GM18858 (cell line): ENCODE data around the gene RFNG.

Source experiments
- ATAC-seq: cut with Tn5 transposase; IDR thresholded peaks from one replicate; pipeline ENCODE4 v1.9.1; 2021; ENCODE audit not compliant: unreplicated experiment

The RFNG gene

DNA sequence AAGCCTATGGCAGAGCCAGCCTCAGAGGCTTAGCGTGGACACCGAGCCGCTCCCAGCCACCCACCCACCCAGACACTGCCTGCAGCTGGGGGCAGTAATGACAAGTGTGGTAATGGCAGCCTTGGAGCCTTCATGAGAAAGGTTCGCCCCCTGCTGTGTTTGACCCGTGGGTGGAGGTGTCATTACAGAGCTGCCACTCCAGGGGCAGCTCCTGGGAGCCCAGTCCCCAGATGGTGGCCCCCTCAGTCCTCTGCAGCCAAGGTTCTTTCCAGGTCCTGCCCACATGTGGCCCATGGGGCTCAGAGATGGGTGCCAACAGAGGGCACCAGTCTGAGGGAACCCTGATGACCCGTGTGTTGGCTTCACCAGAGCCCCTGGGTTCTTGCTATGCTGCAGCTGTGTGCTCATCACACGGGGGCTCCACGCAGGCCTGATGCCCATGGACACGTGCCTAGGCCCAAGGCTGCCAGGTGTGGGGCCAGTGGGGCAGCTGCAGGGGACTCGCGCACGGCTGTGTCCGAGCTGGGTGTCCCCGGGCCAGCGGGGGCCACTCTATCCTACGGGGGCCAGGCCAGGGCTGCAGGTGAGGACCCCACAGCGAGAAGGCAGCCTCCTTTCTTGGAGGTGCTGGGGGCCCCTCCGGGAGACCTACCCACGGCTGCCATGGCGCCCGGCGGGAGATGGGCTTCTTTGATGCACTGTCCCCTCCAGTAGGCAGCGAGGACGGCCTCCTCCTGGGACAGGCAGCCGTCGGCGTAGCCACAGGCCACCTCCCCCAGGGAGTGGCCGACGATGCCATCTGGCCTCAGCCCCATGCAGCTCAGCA, 38.3 kb upstream of the RFNG start:
- ATAC-seq, result no peak

GRCh38 chr17:82088838-82089722, 37.5 kb upstream of the RFNG start:
- ATAC-seq, result no peak

GRCh38 chr17:82087961-82088837, 36.6 kb upstream of the RFNG start:
- no peak for ATAC-seq

DNA sequence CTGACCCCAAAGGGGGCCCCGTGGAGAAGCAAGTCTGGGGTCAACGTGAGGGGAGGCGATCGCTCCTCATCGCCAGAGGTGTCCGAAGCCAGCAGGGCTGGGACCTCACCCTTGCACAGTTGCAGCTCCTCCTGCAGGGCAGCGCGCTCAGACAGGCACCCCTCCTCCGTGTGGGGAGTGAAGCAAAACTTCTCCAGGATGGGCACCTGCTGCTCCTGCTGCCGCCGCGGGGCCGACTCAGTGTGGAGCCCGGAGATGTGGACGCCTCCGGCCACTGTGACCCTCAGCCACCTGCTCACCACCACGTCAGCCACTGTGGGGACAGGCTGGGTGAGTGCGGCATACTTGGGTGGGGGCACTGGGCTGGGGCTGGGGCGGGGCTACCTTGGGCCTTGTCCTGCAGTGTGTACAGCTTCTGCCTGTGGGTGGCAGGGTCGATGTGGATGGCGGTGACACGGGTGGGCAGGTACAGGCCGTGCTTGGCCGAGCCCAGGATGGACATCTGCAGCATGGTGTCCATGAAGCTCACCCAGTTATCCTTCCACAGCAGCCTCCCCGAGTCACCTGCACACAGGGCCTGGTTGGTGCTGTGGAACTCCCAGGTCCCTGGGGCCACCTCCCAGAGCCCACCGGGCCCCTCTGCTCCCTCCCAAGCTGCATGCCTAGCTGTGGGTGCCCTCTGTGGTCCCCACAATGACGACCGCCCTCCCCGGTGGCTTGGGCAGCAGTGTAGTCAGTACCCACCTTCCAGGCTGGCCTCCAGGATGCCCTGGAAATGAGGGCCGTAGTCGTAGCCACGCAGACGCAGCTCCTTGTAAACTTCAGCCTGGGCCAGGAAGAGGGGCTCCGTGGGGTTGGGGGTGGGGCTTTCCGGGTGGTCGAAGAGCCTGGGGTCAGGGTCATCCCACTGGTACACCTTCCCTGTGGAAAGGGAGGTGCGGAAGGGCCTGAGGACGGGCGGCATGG, 35.6 kb upstream of the RFNG start:
- no peak for ATAC-seq

DNA sequence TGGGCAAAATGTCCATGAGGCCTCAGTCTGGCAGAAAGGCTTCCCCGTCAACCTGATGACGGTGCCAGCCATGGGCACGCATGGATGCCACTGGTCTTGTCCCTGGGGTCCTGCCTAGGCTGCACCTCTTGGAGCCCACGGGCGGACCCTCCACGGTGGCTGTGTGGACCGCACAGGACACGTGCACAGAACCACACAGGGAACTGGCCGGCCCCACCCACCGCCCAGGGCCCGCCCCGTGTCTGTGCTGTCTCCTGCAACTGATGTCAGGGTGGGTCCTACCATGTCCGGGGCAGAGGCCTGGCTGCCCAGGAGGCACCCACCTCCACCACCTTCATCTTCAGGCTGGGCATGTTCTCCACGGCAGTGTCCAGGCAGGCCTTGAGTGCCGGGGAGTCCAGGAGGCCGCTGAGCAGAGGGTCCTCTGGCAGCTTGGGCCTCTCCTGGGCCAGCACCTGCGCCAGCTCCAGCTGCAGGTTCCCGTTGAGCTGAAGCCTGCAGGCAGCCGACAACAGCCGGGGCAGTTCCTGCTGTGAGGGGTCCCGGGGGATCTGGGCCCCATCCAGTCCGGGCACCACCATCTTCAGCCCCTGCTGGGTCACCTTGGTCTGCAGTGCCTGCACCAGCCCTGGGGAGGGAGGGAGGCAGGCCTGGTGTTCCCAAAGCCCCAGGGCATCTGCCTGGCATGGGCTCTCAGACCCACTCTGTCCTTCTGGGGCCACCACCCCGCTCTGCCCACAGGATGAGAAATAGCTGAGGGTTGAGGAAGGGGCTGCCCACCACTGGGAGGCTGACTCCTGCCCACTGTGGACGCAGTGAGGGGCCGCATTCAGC, 34.5 kb upstream of the RFNG start:
- ATAC-seq, result no peak

GRCh38 chr17:82085031-82085861, 33.6 kb upstream of the RFNG start:
- no peak for ATAC-seq

- ATAC-seq, result no peak
These were observed 32.9 kb upstream of the RFNG start for GRCh38 chr17:82084373-82085030.

GRCh38 chr17:82083533-82084359, 32.1 kb upstream of the RFNG start:
- no peak for ATAC-seq

- ATAC-seq, result no peak
These were observed 31.4 kb upstream of the RFNG start for GRCh38 chr17:82083009-82083408.

- ATAC-seq, result no peak
These were observed 30.8 kb upstream of the RFNG start for GRCh38 chr17:82082456-82082855.

DNA sequence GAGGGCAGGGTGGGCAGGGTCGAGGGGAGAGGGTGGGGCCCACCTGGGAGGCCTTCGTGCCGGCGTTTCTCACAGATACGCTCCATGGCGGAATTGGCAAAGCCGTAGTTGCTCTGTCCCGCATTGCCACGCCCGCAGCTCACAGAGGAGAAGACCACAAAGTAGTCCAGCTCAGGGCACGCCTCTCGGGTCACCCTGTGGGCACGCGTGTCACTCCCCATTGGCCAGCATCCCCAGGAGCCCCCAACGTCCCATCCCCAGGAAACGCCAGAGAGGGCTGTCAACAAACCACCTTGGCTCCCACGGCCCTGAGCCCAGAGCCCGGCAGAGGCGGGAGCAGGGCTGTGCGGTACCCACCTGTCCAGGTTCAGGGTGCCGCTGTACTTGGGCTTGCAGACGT, 30.4 kb upstream of the RFNG start:
- no peak for ATAC-seq

DNA sequence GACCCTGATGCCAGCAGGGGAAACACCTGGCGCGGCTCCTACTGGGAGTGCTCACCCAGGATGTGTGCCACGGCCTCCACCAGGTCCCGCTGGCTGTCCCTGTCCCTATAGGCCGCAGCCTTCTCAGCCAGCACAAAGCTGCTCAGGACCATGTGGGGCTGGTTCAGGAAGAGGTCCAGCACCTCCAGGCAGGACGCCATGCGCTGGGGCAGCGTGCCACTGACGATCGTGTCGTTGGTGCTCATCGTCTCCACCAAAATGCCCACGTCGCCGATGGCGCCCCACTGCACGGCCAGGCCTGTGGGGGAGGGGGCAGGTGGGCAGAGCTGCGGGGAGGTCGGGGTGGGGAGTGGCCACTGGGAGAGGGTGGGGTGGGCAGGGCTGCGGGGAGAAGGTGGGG, 29.9 kb upstream of the RFNG start:
- no peak for ATAC-seq

DNA sequence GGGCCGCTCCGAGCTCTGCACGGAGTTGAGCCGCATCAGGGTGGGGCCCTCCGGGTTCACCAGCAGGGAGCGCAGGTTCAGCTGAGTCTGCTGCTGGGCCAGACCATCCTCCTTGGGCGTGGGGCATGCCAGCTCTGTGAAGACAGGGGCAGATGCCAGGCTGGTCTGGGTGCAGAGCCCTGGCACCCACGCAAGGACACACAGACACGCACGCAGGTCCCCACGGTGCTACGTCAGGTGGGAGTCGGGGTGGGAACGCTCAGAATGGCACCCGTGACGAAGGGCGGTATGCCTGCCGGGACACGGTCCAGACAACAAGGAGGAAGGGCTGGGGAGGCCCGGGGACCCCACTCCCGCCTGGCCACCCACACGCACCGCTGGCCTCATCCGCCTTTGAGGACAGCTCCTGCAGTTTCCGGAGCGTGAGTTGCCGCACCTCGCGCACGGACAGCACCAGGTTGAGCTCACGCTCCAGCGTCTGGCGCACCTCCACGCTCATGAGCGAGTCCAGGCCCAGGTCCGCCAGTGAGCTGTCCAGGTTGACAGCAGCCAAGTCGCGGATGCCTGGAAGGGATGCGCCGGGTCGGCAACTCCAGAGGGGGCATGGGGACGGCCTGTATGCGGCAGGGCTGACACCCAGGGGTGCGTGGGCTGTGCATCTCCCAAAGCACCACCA, 29.3 kb upstream of the RFNG start:
- ATAC-seq, result no peak

DNA sequence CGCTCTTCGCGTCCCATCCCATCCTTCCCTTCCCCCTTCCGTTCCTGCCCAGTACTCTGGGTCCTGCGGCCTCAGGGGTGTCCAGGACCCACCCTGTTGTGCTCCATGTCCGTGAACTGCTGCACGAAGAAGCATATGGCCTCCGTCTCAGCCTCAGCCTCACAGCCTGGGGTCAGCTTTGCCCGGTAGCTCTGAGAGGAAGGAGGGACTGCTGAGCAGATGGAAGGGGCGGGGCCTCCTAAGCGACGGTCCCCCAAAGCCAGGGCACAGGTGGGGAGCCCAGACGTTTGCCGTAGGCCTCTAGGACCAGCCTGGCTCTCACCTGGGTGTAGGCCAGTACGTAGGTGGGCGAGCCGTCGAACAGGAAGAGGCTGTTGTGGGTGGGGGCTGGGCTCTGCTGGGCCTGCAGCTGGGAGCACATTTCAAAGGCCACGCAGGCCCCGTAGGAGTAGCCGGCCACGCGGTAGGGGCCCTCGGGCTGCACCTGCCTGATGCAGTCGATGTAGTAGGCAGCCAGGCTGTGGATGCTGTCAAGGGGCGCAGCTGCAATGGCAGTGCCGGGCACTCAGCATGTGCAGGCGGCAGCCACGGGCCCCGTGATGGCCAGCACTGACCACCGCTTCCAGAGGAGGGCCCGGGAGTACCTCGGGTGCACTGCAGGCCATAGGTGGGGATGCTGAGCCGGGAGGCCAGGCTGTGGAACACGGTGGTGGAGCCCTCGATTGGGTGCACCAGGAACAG, 28.6 kb upstream of the RFNG start:
- ATAC-seq, result no peak

DNA sequence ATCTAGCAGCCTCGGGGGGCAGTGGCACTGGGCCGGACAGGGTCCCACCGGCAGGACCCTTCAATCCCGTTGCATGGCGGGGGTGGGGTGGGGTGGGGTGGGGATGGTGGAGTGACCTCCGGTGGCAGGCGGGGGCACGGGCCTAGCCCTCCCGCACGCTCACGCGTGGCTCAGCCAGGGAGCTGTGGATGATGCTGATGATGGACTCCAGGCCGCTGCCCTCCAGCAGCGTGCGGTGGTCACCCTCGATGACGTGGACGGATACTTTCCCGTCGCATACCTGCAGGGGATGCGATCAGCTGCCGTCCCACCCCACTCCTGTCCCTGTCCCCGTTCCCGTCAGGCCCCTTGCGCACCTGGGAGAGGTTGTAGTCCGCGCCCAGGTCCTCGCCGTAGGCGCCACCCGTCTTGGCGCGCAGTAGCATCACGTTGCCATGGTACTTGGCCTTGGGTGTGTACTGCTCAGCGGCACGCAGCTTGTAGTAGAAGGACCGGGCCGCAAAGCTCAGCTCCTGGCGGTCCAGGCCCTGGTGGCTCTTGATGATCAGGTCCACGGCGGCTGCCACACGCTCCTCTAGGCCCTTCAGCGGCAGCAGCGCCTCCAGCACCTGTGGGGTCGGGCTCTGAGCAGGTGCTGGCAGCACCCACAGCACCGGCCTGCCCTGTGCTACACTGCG, 27.5 kb upstream of the RFNG start:
- ATAC-seq, result no peak
